HEK293T (cell line): Measurements from ENCODE around the gene QSOX1.

ENCODE experiments used
- ARNT ChIP-seq: fragments of 450-650 bp; IDR thresholded peaks from 2 replicates; pipeline ENCODE4 v1.6.1; 2017; ENCODE audit warnings: mild to moderate bottlenecking
- BHLHE40 ChIP-seq: fragments of 450-650 bp; IDR thresholded peaks from 2 replicates; pipeline ENCODE4 v1.6.1; 2016; ENCODE audit warnings: mild to moderate bottlenecking, moderate library complexity, borderline replicate concordance
- CTBP1 ChIP-seq: fragments of 450-650 bp; IDR thresholded peaks from 2 replicates; pipeline ENCODE4 v1.6.1; 2016; ENCODE audit warnings: borderline replicate concordance
- FOXA1 ChIP-seq: fragments of 450-650 bp; IDR thresholded peaks from 2 replicates; pipeline ENCODE4 v1.6.1; 2016; ENCODE audit warnings: mild to moderate bottlenecking
- FOXM1 ChIP-seq: fragments of 450-650 bp; IDR thresholded peaks from 2 replicates; pipeline ENCODE4 v1.6.1; 2017; ENCODE audit warnings: mild to moderate bottlenecking, borderline replicate concordance
- HDGF ChIP-seq: fragments of 450-650 bp; IDR thresholded peaks from 2 replicates; pipeline ENCODE4 v1.6.1; 2017; ENCODE audit warnings: antibody characterized with exemption, borderline replicate concordance
- SUZ12 ChIP-seq: fragments of 450-650 bp; IDR thresholded peaks from 2 replicates; pipeline ENCODE4 v1.6.1; 2016; ENCODE audit warnings: mild to moderate bottlenecking
- TARDBP ChIP-seq: fragments of 450-650 bp; IDR thresholded peaks from 2 replicates; pipeline ENCODE4 v1.6.1; 2016

- TF ChIP-seq ARNT (no peak), FOXM1 (no peak), SUZ12 (no peak), HDGF (no peak), CTBP1 (no peak), BHLHE40 (no peak), FOXA1 (no peak), TARDBP (no peak)
These were observed 81.0 kb downstream of the QSOX1 start for GRCh38 chr1:180235502-180236239.
